ENCODE results near the gene ZDHHC8.

The ZDHHC8 gene

GRCh38 chr22:20131597-20131858 lies at the start of gene ZDHHC8:
Gene ZDHHC8, plus strand, starts transcription at chr22:20131804. Its CDS starts 144 bp downstream, at chr22:20131948.
- DNase-seq: peak; percentile 75

GRCh38 chr22:20083157-20083890 lies 48.3 kb upstream of the ZDHHC8 start:
- no peak for DNase-seq

- DNase-seq: no peak
Measured at GRCh38 chr22:20083891-20084546, 47.6 kb upstream of the ZDHHC8 start.

GRCh38 chr22:20084547-20085413 lies 46.8 kb upstream of the ZDHHC8 start:
- DNase-seq: peak; percentile 26

GRCh38 chr22:20085651-20086050 lies 46.0 kb upstream of the ZDHHC8 start:
- DNase-seq: no peak

- no peak for DNase-seq
Measured at GRCh38 chr22:20086101-20086599, 45.5 kb upstream of the ZDHHC8 start.

- DNase-seq: no peak
Measured at GRCh38 chr22:20086763-20087162, 44.8 kb upstream of the ZDHHC8 start.

- DNase-seq: no peak
Measured at GRCh38 chr22:20087319-20088262, 44.0 kb upstream of the ZDHHC8 start.

- DNase-seq: no peak
Measured at GRCh38 chr22:20088263-20088648, 43.3 kb upstream of the ZDHHC8 start.

GRCh38 chr22:20089226-20089976 lies 42.2 kb upstream of the ZDHHC8 start:
- DNase-seq: no peak

- no peak for DNase-seq
Measured at GRCh38 chr22:20089977-20090729, 41.5 kb upstream of the ZDHHC8 start.

GRCh38 chr22:20090730-20091240 lies 40.8 kb upstream of the ZDHHC8 start:
- DNase-seq: no peak

GRCh38 chr22:20091690-20092476 lies 39.7 kb upstream of the ZDHHC8 start:
- no peak for DNase-seq

- no peak for DNase-seq
Measured at GRCh38 chr22:20092477-20092854, 39.1 kb upstream of the ZDHHC8 start.

GRCh38 chr22:20093418-20094196 lies 38.0 kb upstream of the ZDHHC8 start:
- DNase-seq: no peak

GRCh38 chr22:20094197-20094807 lies 37.3 kb upstream of the ZDHHC8 start:
- DNase-seq: no peak

- no peak for DNase-seq
Measured at GRCh38 chr22:20095521-20095920, 36.1 kb upstream of the ZDHHC8 start.

- no peak for DNase-seq
Measured at GRCh38 chr22:20096574-20097420, 34.8 kb upstream of the ZDHHC8 start.
